HG02798 (cell line): Measurements from ENCODE around the gene DENND5B.
"Not testable (repeated sequence)": the region's sequence is repeated elsewhere in the genome, so short reads cannot be mapped to it uniquely, and the experiment has no call there.

Source experiments
- ATAC-seq: cut with Tn5 transposase; IDR thresholded peaks from one replicate; pipeline ENCODE4 v1.9.1; 2021; ENCODE audit warnings: mild to moderate bottlenecking; ENCODE audit not compliant: unreplicated experiment, poor library complexity

The DENND5B gene

DNA sequence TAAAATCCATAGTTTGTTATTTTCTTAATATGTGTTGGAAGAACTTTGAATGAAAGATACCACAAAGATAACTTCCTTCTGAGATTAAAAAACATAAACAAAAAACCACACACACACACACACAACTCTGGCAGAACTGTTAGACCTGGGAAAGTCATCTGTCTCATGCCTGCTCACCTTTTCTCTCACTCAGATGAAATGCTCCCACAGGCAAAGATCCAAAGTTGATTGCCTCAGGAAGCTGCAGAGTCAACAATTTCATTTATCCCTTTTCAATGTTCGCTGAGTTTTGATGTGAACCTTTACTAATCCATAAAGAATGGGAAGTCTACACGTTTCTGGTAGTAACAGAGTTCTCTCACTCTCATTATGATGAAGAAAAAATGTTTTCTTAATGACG is 112.0 kb downstream of the DENND5B start:
- ATAC-seq: no peak

DNA sequence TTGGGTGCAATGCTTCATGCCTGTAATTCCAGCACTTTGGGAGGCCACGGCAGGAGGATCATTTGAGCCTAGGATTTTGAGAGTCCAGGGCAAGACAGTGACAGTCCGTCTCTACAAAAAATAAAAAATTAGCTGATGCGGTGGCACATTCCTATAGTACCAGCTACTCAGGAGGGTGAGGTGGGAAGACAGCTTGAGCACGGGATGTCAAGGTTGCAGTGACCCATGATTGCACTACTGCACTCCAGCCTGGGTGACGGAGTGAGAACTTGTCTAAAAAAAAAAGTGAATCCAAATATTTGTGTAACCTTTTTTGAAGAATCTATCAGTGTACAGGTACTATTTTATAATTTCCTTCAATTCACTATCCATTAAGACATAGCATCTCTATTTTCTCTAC is 112.5 kb downstream of the DENND5B start:
- no peak for ATAC-seq

DNA sequence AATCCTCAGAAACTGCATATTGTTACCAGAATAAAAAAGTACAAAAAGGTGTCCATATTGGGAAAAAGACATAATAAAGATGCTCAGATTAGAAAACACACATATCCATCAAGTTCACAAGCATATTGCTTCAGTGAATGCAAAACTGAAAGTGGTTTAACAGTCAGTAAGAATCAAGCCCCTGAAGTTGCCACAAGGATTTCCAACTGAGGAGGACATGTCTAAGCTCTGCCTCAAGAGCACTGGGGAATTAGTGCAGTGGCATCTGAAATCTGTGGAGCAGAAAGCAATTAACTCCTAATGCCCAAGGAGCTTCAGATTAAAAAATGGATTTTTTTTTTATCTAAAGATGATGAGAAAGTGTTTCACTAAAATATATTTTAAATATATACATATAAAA is 113.2 kb downstream of the DENND5B start:
- no peak for ATAC-seq

DNA sequence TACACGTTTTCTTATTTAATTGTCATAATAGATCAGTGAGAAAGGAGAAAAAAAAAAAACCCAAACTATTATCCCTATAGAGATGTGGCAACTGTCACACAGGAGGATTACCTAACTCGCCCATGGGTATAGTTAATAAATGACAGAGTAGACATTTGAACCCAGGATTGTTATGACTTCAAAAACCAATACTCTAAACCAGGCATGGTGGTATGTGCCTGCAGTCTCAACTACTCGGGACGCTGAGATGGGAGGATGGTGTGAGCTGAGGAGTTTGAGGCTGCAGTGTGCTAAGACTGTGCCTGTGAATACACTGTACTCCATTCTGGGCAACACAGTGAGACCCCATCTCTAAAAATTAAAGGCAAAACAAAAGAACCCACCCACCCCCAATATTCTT is 114.5 kb downstream of the DENND5B start:
- no peak for ATAC-seq

DNA sequence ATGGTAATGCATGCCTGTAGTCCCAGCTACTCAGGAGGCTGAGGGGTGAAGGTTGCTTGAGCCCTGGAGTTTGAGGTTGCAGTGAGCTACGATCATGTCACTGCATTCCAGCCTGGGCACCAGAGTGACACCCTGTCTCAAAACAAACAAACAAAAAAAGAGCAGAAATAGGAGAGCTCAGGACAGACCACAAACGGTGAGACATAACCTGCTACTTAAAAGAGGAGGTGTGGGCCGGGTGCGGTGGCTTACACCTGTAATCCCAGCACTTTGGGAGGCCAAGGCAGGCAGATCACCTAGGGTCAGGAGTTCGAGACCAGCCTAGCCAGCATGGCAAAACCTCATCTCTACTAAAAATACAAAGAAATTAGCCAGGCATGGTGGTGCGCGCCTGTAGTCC is 115.3 kb downstream of the DENND5B start:
- not testable (repeated sequence) for ATAC-seq

DNA sequence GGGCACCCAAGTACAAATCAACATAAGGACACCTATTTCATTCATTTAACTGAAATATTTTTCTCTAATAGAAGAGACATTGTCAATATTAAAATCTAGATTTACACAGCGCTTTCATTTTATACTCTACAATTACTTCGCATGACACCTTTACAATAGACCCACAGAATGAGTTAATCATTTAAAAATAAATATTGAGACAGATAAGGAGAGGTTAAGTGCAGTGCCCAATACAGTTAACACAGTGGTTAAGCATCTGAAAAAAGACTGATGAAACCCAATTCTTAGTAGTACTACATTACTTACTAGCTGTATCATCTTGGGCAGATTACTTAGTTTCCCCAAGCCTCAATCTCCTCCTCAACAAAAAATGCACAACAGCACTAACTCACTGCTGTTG is 116.2 kb downstream of the DENND5B start:
- no peak for ATAC-seq

DNA sequence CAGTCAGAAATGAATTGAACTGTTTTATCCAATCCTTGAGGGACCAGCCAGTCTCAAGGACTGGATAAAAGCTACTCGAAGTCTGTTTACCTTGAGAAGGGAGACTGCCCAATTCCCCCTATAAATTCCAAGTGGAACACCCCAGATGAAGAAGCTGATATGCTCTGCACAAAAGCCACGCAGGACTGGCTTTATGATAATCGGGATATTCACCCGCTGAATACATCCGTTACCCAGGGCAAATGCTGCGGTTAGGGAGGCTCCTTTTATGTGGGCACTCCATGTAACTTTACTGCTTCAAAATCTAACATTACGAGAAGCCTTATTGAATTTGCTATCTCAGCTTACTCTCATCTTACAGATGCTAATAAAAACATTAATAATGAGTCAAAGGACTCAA is 119.1 kb downstream of the DENND5B start:
- no peak for ATAC-seq

DNA sequence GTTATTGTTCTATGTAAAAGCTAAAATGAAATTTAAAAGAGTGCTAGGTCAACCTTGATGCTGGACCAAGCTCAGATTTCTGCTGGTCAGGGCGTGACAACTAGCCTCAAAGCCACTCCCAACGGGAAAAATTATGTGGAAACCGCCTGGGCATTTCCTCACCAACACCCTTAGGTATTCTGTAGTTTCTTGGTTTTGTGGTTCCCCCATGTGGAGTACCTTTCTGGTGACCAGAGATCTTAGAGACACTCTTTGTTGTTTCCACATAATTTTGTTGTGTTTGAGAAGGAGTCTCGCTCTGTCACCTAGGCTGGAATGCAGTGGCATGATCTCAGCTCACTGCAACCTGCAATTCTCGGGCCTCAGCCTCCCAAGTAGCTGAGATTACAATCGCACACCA is 119.9 kb downstream of the DENND5B start:
- ATAC-seq: no peak

DNA sequence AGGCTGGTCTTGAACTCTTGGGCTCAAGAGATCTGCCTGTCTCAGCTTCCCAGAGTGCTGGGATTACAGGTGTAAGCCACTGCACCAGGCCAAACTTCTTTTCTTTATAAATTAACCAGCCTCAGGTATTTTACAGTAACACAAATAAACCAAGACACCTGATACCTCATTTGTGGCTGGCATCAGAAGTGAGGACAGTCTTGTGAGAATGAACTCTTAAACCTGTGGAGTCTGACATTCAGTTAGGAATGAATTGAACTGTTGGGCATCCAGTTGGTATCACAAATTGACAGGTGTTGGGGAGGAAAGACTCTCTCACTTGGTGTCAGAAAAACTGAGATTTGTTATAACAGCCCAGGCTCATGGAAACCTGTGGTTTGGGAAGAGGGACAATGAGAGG is 120.5 kb downstream of the DENND5B start:
- ATAC-seq: no peak

DNA sequence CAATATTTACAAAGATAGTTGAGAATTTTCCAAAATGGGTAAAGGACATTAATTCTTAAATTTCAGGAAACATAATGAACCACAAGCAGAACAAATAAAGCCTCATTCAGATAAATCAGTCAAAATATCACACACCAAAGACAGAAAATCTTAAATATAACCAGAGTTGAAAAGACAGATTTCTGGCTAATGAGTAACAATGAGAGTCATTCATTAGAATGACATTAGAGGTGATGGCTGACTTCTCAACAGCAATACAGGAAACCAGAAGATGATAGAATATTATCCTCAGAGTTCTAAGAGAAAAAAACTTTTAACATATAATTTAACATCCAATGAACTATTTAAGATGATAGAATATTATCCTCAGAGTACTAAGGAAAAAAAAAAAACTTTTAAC is 124.2 kb downstream of the DENND5B start:
- ATAC-seq: no peak

DNA sequence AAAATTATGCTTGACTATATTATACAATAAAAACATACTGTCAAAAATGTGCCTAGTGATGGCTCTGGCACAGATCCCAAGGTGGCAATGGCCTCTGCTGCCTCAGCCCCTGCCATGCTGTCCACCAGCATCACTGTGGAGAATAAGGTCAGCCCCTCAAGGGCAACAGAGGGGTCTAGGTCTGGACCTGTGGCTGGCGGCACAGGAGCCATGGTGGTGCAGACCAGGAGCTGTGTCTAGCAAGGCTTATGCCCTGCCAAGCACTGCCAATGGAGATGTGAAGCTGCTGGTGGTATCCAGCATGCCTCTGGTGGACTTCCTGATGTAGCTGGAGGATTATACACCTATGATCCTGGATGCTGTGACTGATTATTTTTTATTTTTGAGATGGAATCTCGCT is 125.9 kb downstream of the DENND5B start:
- no peak for ATAC-seq

DNA sequence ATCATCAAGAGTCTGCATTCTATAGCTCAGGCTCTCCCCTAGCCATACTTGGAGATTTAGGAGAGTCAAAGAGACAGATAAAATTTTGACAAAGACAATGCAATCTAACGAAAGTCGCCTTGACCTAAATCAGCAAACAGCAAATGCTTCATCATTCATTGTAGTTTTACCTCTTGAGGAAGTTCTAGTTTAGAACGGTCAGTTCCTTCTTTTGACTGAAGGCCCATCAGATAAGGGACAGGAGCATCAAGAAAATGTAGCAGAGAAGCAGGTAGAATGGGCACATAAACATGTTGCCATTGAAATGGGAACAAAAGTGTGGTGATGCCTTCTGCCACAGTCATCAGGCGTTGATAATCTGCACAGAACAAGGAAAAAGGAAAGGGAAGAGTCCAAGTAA is 130.9 kb downstream of the DENND5B start:
- no peak for ATAC-seq

DNA sequence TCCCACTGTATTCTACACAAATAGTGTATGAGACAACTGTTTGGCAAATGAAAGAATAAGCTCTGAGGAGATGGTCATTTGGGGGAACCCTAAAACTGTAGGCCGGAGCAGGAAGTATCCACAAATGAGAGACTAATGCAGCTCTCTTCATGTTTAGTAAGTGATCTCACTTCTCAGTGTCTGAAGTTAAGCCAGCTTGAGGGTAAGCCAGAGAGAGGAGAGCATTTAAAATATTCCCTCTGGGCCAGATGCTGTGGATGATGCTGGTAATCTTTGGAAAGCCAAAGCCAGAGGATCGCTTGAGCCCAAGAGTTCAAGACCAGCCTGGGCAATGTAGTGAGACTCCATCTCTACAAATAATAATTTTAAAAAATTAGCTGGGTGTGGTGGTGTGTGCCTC is 134.4 kb downstream of the DENND5B start:
- ATAC-seq: no peak

DNA sequence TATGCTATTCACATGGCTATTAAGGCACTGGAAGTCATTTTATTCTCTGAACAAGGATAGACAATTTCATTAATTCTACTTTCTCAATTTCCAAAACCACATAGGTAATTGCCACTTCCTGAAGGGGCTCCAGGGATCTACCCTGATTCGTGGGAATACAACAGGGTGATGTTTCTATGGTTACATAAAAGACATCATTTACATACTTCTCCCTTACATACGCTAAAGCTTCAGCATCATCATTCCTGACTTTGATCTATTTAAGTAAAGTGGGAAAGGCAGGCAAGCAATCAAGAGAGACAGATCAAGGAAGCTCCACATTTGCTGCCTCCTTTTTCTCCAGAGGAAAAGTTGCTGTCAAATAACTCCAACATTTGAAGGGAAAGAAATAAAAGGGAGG is 146.2 kb downstream of the DENND5B start:
- no peak for ATAC-seq

DNA sequence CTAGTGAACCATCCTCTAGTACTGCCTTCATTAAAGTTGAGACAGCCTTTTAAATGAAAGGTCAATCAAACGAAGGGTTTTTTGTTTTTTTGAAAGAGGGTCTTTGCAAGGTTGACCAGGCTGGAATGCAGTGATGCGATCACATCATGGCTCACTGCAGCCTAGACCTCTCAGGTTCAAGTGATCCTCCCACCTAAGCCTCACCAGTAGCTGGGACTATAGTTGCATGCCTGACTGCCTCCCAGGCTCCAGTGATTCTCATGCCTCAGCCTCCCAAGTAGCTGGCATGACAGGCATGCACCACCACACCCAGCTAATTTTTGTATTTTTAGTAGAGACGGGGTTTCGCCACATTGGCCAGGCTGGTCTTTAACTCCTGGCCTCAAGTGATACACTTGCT is 150.3 kb downstream of the DENND5B start:
- ATAC-seq: no peak

DNA sequence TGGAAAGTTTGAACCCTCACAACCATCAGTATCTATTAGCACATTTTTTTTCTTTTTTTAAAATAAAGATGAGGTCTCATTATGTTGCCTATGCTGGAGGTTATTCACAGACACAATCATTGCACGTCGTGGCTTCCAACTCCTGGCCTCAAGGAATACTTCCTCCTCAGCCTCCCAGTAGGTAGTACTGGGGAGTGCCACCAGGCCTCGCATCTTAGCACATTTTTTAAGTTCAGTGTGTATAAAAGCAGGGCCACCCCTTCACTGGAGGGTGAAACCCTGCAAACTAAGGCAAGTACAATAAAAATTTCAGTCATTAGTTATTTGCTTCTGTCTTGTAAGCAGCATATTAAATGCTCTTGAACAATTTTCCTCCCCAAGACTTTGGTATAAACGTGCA is 150.8 kb downstream of the DENND5B start:
- no peak for ATAC-seq

DNA sequence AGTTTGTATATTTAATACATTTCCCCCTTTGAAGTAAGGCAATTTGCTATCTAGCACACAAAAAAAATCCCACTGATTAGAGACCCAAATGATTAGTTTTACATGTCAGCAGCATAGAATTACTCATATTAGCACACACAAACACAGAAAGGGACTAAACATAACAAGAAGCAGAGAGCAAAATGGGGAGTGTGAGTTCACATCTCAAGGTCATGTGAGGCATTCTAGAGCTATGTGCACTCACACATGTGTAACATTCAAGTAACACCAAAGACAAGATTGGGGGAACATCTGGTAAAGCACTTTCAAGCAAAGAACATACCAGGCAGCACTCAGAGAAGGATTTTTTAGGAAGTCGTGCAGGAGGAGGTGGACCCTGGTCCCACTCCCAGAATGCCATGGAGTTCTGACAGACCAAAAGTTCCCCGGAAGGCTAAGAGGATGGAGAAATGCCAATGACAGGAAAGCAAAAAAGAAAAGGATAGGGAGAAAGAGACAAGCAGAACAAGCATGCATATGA is 159.2 kb downstream of the DENND5B start:
- no peak for ATAC-seq

DNA sequence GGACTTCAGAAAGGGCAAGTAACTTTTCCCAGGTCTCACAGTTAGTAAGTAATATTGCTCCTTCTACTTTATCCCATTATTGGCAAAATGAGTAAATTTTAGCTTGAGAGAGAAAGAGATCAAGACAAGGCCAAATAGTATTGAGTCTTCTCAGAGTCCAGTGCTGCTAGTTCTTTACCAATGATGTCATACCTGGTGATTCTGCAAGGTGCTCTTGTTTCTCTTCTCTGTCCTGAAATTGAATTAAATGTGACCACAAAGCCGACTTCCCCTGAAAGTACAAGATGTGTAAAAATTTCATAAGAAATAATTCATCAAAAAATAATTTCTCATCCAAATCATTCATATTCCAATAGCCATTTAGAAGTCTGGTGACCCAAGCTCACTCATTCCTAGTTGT is 167.5 kb downstream of the DENND5B start:
- no peak for ATAC-seq

DNA sequence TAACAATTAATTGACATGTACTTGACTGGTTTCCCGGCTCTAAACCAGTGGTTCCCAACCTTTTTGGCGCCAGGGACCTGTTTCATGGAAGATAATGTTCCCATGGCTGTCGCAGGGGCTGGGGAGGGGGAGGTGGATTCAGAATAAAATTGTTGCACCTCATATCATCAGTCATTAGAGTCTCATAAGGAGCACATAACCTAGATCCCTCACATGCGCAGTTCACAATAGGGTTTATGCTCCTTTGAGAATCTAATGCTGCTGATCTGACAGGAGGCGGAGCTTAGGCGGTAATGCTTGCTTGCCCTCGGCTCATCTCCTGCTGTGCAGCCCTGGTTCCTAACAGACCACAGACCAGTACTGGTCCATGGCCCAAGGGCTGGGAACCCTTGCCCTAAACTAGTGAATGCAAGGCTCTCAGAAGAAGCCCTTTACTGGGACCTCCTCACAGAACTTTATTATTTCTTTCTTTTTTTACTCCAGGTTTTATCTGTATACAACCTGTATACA is 178.6 kb downstream of the DENND5B start:
- ATAC-seq: no peak

DNA sequence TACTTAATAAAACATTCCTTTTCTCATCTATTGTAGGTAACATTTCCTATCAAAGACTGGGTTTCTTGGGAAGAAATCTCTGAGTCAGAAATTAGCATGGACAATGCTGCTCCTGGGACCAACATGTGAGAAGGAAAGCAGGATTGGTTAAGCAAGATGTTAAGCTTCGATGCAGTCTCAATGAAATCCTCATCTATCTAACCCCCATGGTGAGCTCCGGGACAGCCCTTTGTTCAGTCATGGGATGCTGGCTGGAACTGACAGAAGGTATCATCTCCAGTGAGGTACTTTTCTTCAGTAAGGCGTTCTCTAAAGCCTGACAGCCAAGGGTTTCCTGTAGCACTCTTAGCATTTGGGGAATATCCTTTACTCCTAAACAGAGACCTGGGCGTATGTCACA is 182.2 kb downstream of the DENND5B start:
- ATAC-seq: no peak

DNA sequence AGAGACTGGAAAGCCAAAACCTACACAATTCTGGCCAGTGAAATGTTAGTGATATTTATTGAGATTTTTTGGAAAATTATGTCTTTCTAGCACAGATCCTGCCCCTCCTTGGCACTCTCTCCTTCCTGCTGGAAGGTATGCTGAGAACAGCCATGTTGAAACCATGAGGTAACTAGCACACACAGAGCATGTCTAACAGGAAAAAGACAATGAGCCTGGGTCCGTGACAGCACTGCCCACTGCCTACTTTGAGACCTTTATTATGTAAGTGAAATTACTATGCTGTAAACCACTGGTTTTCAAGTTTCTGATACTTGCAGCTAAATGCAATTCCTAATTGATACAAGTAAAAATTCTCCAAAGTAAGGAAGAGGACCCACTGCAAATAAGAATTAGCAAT is 183.4 kb downstream of the DENND5B start:
- no peak for ATAC-seq

DNA sequence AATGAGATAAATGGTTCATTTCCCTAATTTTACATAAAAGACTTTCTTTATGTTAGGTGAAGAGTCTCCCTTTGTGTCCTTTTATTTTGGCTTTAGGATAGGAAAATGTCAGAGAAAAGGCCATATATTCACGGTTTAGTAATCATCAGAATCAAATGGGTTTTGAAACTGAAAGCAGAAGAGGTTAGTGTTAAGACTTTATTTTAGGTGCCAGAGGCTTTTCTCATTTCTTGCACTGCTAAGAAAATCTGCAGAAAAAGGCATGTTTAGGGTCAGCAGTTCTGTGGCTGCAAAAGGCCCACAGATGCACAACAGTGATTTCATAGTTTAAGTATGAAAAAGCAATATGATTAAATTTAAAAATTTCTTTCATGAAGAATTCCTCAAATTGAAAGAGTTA is 184.6 kb downstream of the DENND5B start:
- peak; percentile 71 for ATAC-seq

DNA sequence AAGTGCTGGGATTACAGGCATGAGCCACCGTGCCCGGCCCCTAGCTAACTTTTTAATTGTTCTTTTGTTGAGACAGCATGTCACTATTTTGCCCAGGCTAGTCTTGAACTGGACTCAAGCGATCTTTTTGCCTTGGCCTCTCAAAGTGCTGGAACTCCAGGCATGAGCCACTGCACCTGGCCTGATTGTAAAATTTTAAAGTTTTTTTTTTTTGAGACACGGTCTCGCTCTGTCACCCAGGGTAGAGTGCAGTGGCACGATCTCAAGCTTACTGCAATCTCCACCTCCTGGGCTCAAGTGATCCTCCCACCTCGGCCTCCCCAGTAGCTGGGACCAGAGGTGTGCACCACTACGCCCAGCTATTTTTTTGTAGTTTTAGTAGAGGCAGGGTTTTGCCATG is 185.9 kb downstream of the DENND5B start:
- no peak for ATAC-seq
